Nephron (organoid): Measurements from ENCODE around the gene LDAH.

Experiments
- H3K27ac Mint-ChIP-seq, 3 experiments: 2 replicates each; pipeline ENCODE4 v1.8.0; 2020; ENCODE audit warnings: mixed read lengths in 3 of 3, mild to moderate bottlenecking in 2 of 3, moderate library complexity in 1 of 3
- H3K27me3 Mint-ChIP-seq: 2 replicates; pipeline ENCODE4 v1.8.0; 2021; ENCODE audit warnings: low read depth, mild to moderate bottlenecking, moderate library complexity, mixed read lengths
- H3K36me3 Mint-ChIP-seq: 2 replicates; pipeline ENCODE4 v1.8.0; 2020; ENCODE audit warnings: low read depth, mixed read lengths
- H3K4me1 Mint-ChIP-seq: 2 replicates; pipeline ENCODE4 v1.8.0; 2020; ENCODE audit warnings: mixed read lengths
- H3K4me3 Mint-ChIP-seq, 3 experiments: 2 replicates each; pipeline ENCODE4 v1.8.0; 2020; ENCODE audit warnings: mild to moderate bottlenecking in 3 of 3, mixed read lengths in 3 of 3, moderate library complexity in 2 of 3
- H3K9me3 Mint-ChIP-seq: 2 replicates; pipeline ENCODE4 v1.8.0; 2020; ENCODE audit warnings: mixed read lengths
- CTCF ChIP-seq, 3 experiments: fragments of 200-600 bp; sonication (generic); IDR thresholded peaks; one replicate each; pipeline ENCODE4 v1.5.0; 2021; ENCODE audit warnings: antibody characterized with exemption in 3 of 3; ENCODE audit not compliant: unreplicated experiment in 3 of 3

LDAH gene

GRCh38 chr2:20677301-20678085, 145.4 kb downstream of the LDAH start:
- no peaks in the 10 kb centered on the region for H3K9me3 Mint-ChIP-seq
- H3K36me3 Mint-ChIP-seq, result peaks cover 20% of the 10 kb centered on the region
- peaks cover 13% of the 10 kb centered on the region for H3K4me1 Mint-ChIP-seq
- peaks cover 37% of the 10 kb centered on the region for H3K27me3 Mint-ChIP-seq
- no peak overlapping the region for H3K27ac Mint-ChIP-seq
- peak in 2 of 3 experiments; percentile 10 to 16 for TF ChIP-seq CTCF (IDR thresholded peaks at IDR 0.05; ENCODE audit: unreplicated experiment in 3 of 3)
- no peak overlapping the region for H3K4me3 Mint-ChIP-seq

GRCh38 chr2:20676353-20677215, 146.3 kb downstream of the LDAH start:
- H3K27me3 Mint-ChIP-seq, result peaks cover 44% of the 10 kb centered on the region
- H3K4me1 Mint-ChIP-seq, result peaks cover 19% of the 10 kb centered on the region
- H3K4me3 Mint-ChIP-seq, result no peak overlapping the region
- TF ChIP-seq CTCF (IDR thresholded peaks at IDR 0.05; ENCODE audit: unreplicated experiment in 3 of 3), result no peak
- no peaks in the 10 kb centered on the region for H3K9me3 Mint-ChIP-seq
- H3K27ac Mint-ChIP-seq, result no peak overlapping the region
- H3K36me3 Mint-ChIP-seq, result peaks cover 11% of the 10 kb centered on the region

- TF ChIP-seq CTCF (IDR thresholded peaks at IDR 0.05; ENCODE audit: unreplicated experiment in 3 of 3), result no peak
- Mint-ChIP-seq H3K4me1 (peaks cover 19% of the 10 kb centered on the region), H3K9me3 (no peaks in the 10 kb centered on the region), H3K27me3 (peaks cover 51% of the 10 kb centered on the region), H3K4me3 (no peak overlapping the region), H3K27ac (no peak overlapping the region), H3K36me3 (peaks cover 7% of the 10 kb centered on the region)
These were observed 147.1 kb downstream of the LDAH start for GRCh38 chr2:20675701-20676352.

- peaks cover 19% of the 10 kb centered on the region for H3K4me1 Mint-ChIP-seq
- no peak overlapping the region for H3K4me3 Mint-ChIP-seq
- peak overlapping the region in 2 of 3 experiments; percentile 2 to 42 for H3K27ac Mint-ChIP-seq
- peaks cover 58% of the 10 kb centered on the region for H3K27me3 Mint-ChIP-seq
- H3K9me3 Mint-ChIP-seq, result no peaks in the 10 kb centered on the region
- H3K36me3 Mint-ChIP-seq, result peaks cover under 1% of the 10 kb centered on the region
- no peak for TF ChIP-seq CTCF (IDR thresholded peaks at IDR 0.05; ENCODE audit: unreplicated experiment in 3 of 3)
These were observed 147.8 kb downstream of the LDAH start for GRCh38 chr2:20674974-20675679.

GRCh38 chr2:20674309-20674965, 148.5 kb downstream of the LDAH start:
- H3K27me3 Mint-ChIP-seq, result peaks cover 65% of the 10 kb centered on the region
- TF ChIP-seq CTCF (IDR thresholded peaks at IDR 0.05; ENCODE audit: unreplicated experiment in 3 of 3), result no peak
- peaks cover 19% of the 10 kb centered on the region for H3K4me1 Mint-ChIP-seq

More at GRCh38 chr2:20674309-20674965, 148.5 kb downstream of the LDAH start:
- no peak overlapping the region for H3K4me3 Mint-ChIP-seq
- H3K36me3 Mint-ChIP-seq, result no peaks in the 10 kb centered on the region
- peak overlapping the region in 1 of 3 experiments; percentile 2 for H3K27ac Mint-ChIP-seq
- no peaks in the 10 kb centered on the region for H3K9me3 Mint-ChIP-seq
